Posterior vena cava (tissue), 2 donors: ENCODE results near the gene PIGO. TPM values are rescaled to one million over a fixed set of nuclear protein-coding genes. Genes with fewer than 3 reads are reported as not detected.

ENCODE experiments used
- DNase-seq: peaks from one replicate; pipeline ENCODE4 v3.0.0-alpha.2; 2020; ENCODE audit warnings: low spot score
- intact Hi-C, 2 donors: fragments of 100-400 bp; cut with DNase I; formaldehyde crosslinking; loops; one replicate each; pipeline versions ENCODE4 v1.14.1 to v1.14.2; 2022 to 2023
- total RNA-seq, 2 donors: library from RNA; stranded (reverse); fragmentation: NEBNext Ultra II Directional; extraction: Animal tissue kit (Norgen Biotek cat#: 25700); gene quantifications; one replicate each; pipeline ENCODE4 v1.2.1, GENCODE V29; 2021
- donor health status: DM: yes; HTN: yes; CAD: no.
- donor health status: DM: yes; HTN: yes; CAD: no.

Gene PIGO
- total RNA-seq, 2 donors from 2014 or later, result 11.8 to 15.3 TPM

- DNase-seq, result no peak
- intact Hi-C loops, result loop anchor here in 1 of 2 donors (5.0 kb wide), 1 partner anchor 594 kb away; the partner anchor contains the start of genes DNAI1 and FAM219A
Observed at GRCh38 chr9:35051069-35051967, 45.1 kb downstream of the PIGO start.

- DNase-seq, result no peak
- intact Hi-C loops, result no loop called here
Observed at GRCh38 chr9:35048511-35048910, 47.9 kb downstream of the PIGO start.

GRCh38 chr9:35044071-35044470 is 52.3 kb downstream of the PIGO start:
- DNase-seq, result no peak
- intact Hi-C loops, result no loop called here

GRCh38 chr9:35042891-35043545 is 53.4 kb downstream of the PIGO start:
- no peak for DNase-seq
- intact Hi-C loops, result no loop called here

GRCh38 chr9:35042081-35042604 is 54.2 kb downstream of the PIGO start:
- intact Hi-C loops, result no loop called here
- DNase-seq, result no peak

Other genes with a start within 250 kb of the PIGO start
- 1 to 10 TPM in 1 of 2 donors, under 1 TPM in 1; 0.93 to 1.0 TPM for gene PHF24, start 138.3 kb downstream of the PIGO start, total RNA-seq
- 10 to 100 TPM; 68.7 to 82.2 TPM for gene DNAJB5, start 106.8 kb downstream of the PIGO start, total RNA-seq
- 100 to 1,000 TPM; 138 to 179 TPM for gene VCP, start 24.0 kb downstream of the PIGO start, total RNA-seq
- gene FANCG, start 16.6 kb downstream of the PIGO start, total RNA-seq, result 1 to 10 TPM; 8.0 to 8.9 TPM
- 10 to 100 TPM; 67.9 to 71.6 TPM for gene STOML2, start 6.5 kb upstream of the PIGO start, total RNA-seq
- gene ATOSB, start 19.3 kb upstream of the PIGO start, total RNA-seq, result 10 to 100 TPM; 21.6 to 26.5 TPM
- 10 to 100 TPM; 27.3 to 29.1 TPM for gene UNC13B, start 65.4 kb upstream of the PIGO start, total RNA-seq